ENCODE measurements around the gene AP1S1. TPM values are rescaled to one million over a fixed set of nuclear protein-coding genes. Genes with fewer than 3 reads are reported as not detected.

The AP1S1 gene
- total RNA-seq, 2 experiments from 2014 or later, result 3.0 to 3.9 TPM

DNA sequence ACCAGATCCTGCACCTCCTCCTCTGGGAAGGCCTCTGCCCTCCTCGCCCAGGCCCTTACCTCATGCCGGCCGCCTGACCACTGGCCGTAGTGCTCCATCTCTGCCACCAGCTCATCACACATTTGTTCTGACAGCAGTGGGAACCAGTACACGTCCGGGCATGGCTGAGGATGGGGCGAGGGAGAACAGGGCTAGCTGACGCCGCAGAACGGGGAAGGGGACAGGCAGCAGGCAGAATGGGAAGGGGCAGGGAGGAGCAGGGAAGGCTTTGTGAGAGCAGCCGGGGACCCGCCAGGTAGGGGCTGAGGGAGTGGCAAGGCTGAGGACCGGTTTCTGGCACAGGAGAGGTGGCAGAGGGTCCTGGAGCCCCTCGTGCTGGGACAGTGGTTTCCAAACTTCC lies 54.5 kb downstream of the AP1S1 start:
- CTCF ChIA-PET, result no interaction called here
- TF ChIP-seq, protein P1, sequence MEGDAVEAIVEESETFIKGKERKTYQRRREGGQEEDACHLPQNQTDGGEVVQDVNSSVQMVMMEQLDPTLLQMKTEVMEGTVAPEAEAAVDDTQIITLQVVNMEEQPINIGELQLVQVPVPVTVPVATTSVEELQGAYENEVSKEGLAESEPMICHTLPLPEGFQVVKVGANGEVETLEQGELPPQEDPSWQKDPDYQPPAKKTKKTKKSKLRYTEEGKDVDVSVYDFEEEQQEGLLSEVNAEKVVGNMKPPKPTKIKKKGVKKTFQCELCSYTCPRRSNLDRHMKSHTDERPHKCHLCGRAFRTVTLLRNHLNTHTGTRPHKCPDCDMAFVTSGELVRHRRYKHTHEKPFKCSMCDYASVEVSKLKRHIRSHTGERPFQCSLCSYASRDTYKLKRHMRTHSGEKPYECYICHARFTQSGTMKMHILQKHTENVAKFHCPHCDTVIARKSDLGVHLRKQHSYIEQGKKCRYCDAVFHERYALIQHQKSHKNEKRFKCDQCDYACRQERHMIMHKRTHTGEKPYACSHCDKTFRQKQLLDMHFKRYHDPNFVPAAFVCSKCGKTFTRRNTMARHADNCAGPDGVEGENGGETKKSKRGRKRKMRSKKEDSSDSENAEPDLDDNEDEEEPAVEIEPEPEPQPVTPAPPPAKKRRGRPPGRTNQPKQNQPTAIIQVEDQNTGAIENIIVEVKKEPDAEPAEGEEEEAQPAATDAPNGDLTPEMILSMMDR (IDR thresholded peaks at IDR 0.05), result no peak

DNA sequence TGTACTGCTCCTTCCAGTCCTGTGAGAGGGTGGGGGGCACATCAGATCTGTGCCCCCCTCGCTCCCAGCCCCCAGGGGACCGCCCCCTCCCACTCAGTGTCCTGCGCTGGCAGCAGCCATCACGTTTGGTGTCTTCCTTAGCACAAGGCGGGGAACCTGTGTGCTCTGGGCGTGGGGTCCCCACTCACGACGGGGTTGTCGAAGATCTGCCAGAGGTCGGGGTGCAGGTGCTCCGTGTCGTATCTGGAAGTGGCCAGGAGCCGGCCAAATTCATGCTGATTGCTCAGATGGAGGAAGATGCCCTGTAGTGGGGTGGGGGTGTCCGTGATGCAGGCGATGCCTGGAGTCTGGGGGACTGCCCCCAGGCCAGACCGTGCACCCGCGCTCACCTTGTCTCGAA lies 55.9 kb downstream of the AP1S1 start:
- ATAC-seq (ENCODE audit: poor library complexity) (no peak), DNase-seq (no peak)
- CTCF ChIA-PET, result no interaction called here
- no peaks in the 10 kb centered on the region for H3K27me3 Mint-ChIP-seq
- intact Hi-C loops (cut with DNase I, micrococcal nuclease), result loop anchor here in 1 of 2 experiments (10.0 kb wide), 1 partner anchor 315 kb away; the partner anchor contains the start of gene ACHE
- no peak overlapping the region for H3K4me3 Mint-ChIP-seq
- H3K27me3 ChIP-seq (ENCODE audit: control insufficient read depth in 1 of 2, insufficient read depth in 2 of 2, low read length in 2 of 2), result no peaks in the 10 kb centered on the region
- peaks cover 1% of the 10 kb centered on the region for H3K4me1 ChIP-seq (ENCODE audit: insufficient read depth, low read length)
- TF ChIP-seq, protein P1 (IDR thresholded peaks at IDR 0.05), result no peak
- no peak overlapping the region for H3K4me3 ChIP-seq (ENCODE audit: low read length)
- H3K27ac Mint-ChIP-seq, result no peak overlapping the region
- POLR2A ChIA-PET, result no interaction called here
- no peaks in the 10 kb centered on the region for H3K9me3 ChIP-seq (ENCODE audit: control insufficient read depth in 1 of 2, insufficient read depth in 1 of 2, low read length in 2 of 2)
- H3K4me1 Mint-ChIP-seq (ENCODE audit: low read depth), result no peaks in the 10 kb centered on the region
- no peaks in the 10 kb centered on the region for H3K9me3 Mint-ChIP-seq
- H3K36me3 ChIP-seq (ENCODE audit: insufficient read depth, low read length), result peaks cover 45% of the 10 kb centered on the region
- peaks cover 24% of the 10 kb centered on the region for H3K36me3 Mint-ChIP-seq (ENCODE audit: low read depth)
- H3K27ac ChIP-seq (ENCODE audit: low read depth in 1 of 2, low read length in 2 of 2), result no peak overlapping the region

More for the DNA sequence above, 54.5 kb downstream of the AP1S1 start:
- DNase-seq (no peak), ATAC-seq (ENCODE audit: poor library complexity) (no peak)
- peaks cover 23% of the 10 kb centered on the region for H3K36me3 Mint-ChIP-seq (ENCODE audit: low read depth)
- Histone ChIP-seq H3K27me3 (ENCODE audit: control insufficient read depth in 1 of 2, insufficient read depth in 2 of 2, low read length in 2 of 2) (no peaks in the 10 kb centered on the region), H3K4me1 (ENCODE audit: insufficient read depth, low read length) (peaks cover 13% of the 10 kb centered on the region), H3K4me3 (ENCODE audit: low read length) (no peak overlapping the region), H3K36me3 (ENCODE audit: insufficient read depth, low read length) (peaks cover 36% of the 10 kb centered on the region), H3K9me3 (ENCODE audit: control insufficient read depth in 1 of 2, insufficient read depth in 1 of 2, low read length in 2 of 2) (no peaks in the 10 kb centered on the region), H3K27ac (ENCODE audit: low read depth in 1 of 2, low read length in 2 of 2) (no peak overlapping the region)
- peaks cover 6% of the 10 kb centered on the region for H3K27me3 Mint-ChIP-seq
- H3K9me3 Mint-ChIP-seq, result no peaks in the 10 kb centered on the region
- intact Hi-C loops (cut with DNase I, micrococcal nuclease), result no loop called here
- H3K4me3 Mint-ChIP-seq, result no peak overlapping the region
- H3K4me1 Mint-ChIP-seq (ENCODE audit: low read depth), result peaks cover 6% of the 10 kb centered on the region
- H3K27ac Mint-ChIP-seq, result no peak overlapping the region
- POLR2A ChIA-PET, result no interaction called here

Small RNAs within 50 kb of the gene (microRNA-seq; reads per million reads assigned to microRNA genes)
- gene MIR4653 (ENCODE audit: borderline microRNAs expressed, borderline replicate concordance), result not detected

Other genes with a start within 250 kb of the AP1S1 start
- not detected for gene MUC3A, start 204.9 kb upstream of the AP1S1 start, total RNA-seq
- gene MUC12, start 184.9 kb upstream of the AP1S1 start, total RNA-seq, result under 1 TPM; 0.39 to 0.60 TPM
- gene MUC17, start 134.4 kb upstream of the AP1S1 start, total RNA-seq, result not detected
- 10 to 100 TPM; 29.9 to 31.8 TPM for gene TRIM56, start 69.0 kb upstream of the AP1S1 start, total RNA-seq
- gene SERPINE1, start 27.4 kb upstream of the AP1S1 start, total RNA-seq, result under 1 TPM in 1 of 2 experiments, not detected in 1; 0.11 TPM
- gene VGF, start 11.1 kb downstream of the AP1S1 start, total RNA-seq, result not detected
- gene NAT16, start 25.8 kb downstream of the AP1S1 start, total RNA-seq, result not detected
- gene MOGAT3, start 46.6 kb downstream of the AP1S1 start, total RNA-seq, result under 1 TPM in 1 of 2 experiments, not detected in 1; 0.11 TPM
- gene PLOD3, start 63.1 kb downstream of the AP1S1 start, total RNA-seq, result 10 to 100 TPM; 13.8 to 15.9 TPM
- 10 to 100 TPM; 28.4 to 30.6 TPM for gene ZNHIT1, start 63.7 kb downstream of the AP1S1 start, total RNA-seq
- 10 to 100 TPM; 12.6 to 15.2 TPM for gene CLDN15, start 83.3 kb downstream of the AP1S1 start, total RNA-seq
- 10 to 100 TPM; 81.2 to 82.3 TPM for gene FIS1, start 90.6 kb downstream of the AP1S1 start, total RNA-seq
- gene IFT22, start 167.3 kb downstream of the AP1S1 start, total RNA-seq, result 1 to 10 TPM; 2.7 to 3.3 TPM
- not detected for gene COL26A1, start 208.4 kb downstream of the AP1S1 start, total RNA-seq

Data from CD4-positive, alpha-beta T cell (primary cell).